BE2C (cell line): Measurements from ENCODE around the gene NLRP9.

Experiments
- DNase-seq: peaks from one replicate; pipeline ENCODE4 v3.0.0-alpha.2; 2020
- H3K27me3 ChIP-seq: fragments of 250-450 bp; sonication (Bioruptor Pico); 2 replicates; pipeline ENCODE4 v1.5.1; 2020; ENCODE audit warnings: mild to moderate bottlenecking
- H3K36me3 ChIP-seq: fragments of 250-450 bp; sonication (Bioruptor Pico); 2 replicates; pipeline ENCODE4 v1.5.1; 2020; ENCODE audit warnings: mild to moderate bottlenecking
- H3K4me1 ChIP-seq: fragments of 250-450 bp; sonication (Bioruptor Pico); 2 replicates; pipeline ENCODE4 v1.5.1; 2020
- H3K4me3 ChIP-seq: 2 replicates; pipeline ENCODE4 v1.5.1; 2011; ENCODE audit warnings: low read depth, low read length
- H3K9me3 ChIP-seq: fragments of 250-450 bp; sonication (Bioruptor Pico); 2 replicates; pipeline ENCODE4 v1.5.1; 2020
- CTCF ChIP-seq: IDR thresholded peaks from 2 replicates; pipeline ENCODE4 v1.5.1; 2012; ENCODE audit warnings: mild to moderate bottlenecking, low read depth, low read length

NLRP9 gene

GRCh38 chr19:55693336-55693974 lies 44.7 kb downstream of the NLRP9 start:
- no peak overlapping the region for H3K4me3 ChIP-seq
- peaks cover 59% of the 10 kb centered on the region for H3K36me3 ChIP-seq
- no peaks in the 10 kb centered on the region for H3K9me3 ChIP-seq
- no peak for TF ChIP-seq CTCF
- no peaks in the 10 kb centered on the region for H3K27me3 ChIP-seq
- H3K4me1 ChIP-seq, result peaks cover 4% of the 10 kb centered on the region
- DNase-seq, result no peak

- no peak for DNase-seq
- no peak overlapping the region for H3K4me3 ChIP-seq
- H3K4me1 ChIP-seq, result peaks cover 11% of the 10 kb centered on the region
- no peaks in the 10 kb centered on the region for H3K27me3 ChIP-seq
- TF ChIP-seq CTCF, result no peak
- peaks cover 58% of the 10 kb centered on the region for H3K36me3 ChIP-seq
- no peaks in the 10 kb centered on the region for H3K9me3 ChIP-seq
These were observed 45.5 kb downstream of the NLRP9 start for GRCh38 chr19:55692681-55693081.

- Histone ChIP-seq H3K27me3 (no peaks in the 10 kb centered on the region), H3K4me1 (peaks cover 12% of the 10 kb centered on the region), H3K9me3 (no peaks in the 10 kb centered on the region), H3K4me3 (no peak overlapping the region), H3K36me3 (peaks cover 61% of the 10 kb centered on the region)
- DNase-seq, result no peak
- TF ChIP-seq CTCF, result no peak
These were observed 46.4 kb downstream of the NLRP9 start for GRCh38 chr19:55691561-55692481.

GRCh38 chr19:55690769-55691545 lies 47.2 kb downstream of the NLRP9 start:
- no peaks in the 10 kb centered on the region for H3K9me3 ChIP-seq
- DNase-seq, result no peak
- no peaks in the 10 kb centered on the region for H3K27me3 ChIP-seq
- no peak for TF ChIP-seq CTCF
- H3K4me1 ChIP-seq, result peaks cover 12% of the 10 kb centered on the region
- peaks cover 59% of the 10 kb centered on the region for H3K36me3 ChIP-seq
- H3K4me3 ChIP-seq, result no peak overlapping the region

GRCh38 chr19:55690109-55690768 lies 48.0 kb downstream of the NLRP9 start:
- DNase-seq, result no peak
- TF ChIP-seq CTCF, result no peak
- Histone ChIP-seq H3K27me3 (no peaks in the 10 kb centered on the region), H3K4me1 (peaks cover 12% of the 10 kb centered on the region), H3K36me3 (peaks cover 61% of the 10 kb centered on the region), H3K4me3 (no peak overlapping the region), H3K9me3 (no peaks in the 10 kb centered on the region)
